ENCODE data around the gene GRN. TPM values are rescaled to one million over a fixed set of nuclear protein-coding genes. Genes with fewer than 3 reads are reported as not detected.
A peak's percentile ranks its signal among the peaks of the same experiment; 100 is the strongest.

GRN gene
- total RNA-seq, 1 donor from 2014 or later: 144 TPM

DNA sequence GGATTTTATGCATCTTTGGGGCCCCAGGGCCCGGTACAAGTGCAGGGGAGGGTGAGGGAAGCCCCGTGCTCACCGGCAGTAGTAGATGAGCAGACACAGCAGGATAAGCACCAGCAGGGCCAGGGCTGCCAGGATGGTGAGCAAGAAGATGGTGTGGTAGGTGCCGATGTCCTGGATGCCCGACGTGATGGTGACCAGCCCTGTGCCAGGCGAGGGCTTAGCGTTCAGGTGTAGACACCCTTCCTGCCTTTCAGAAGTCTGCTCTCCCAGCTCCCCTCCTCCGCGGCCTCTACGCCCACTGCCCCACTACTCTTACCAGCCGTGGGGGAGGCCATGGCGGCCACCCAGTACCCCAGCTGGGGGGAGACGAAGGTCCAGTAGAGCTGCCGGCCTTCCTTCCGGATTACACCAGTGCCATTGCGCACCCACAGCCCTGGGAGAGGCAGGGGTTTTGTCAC, 10.6 kb downstream of the GRN start:
- DNase-seq (ENCODE audit: low spot score in 2 of 2, unreplicated experiment in 2 of 2): no peak
- TF ChIP-seq, protein P1, sequence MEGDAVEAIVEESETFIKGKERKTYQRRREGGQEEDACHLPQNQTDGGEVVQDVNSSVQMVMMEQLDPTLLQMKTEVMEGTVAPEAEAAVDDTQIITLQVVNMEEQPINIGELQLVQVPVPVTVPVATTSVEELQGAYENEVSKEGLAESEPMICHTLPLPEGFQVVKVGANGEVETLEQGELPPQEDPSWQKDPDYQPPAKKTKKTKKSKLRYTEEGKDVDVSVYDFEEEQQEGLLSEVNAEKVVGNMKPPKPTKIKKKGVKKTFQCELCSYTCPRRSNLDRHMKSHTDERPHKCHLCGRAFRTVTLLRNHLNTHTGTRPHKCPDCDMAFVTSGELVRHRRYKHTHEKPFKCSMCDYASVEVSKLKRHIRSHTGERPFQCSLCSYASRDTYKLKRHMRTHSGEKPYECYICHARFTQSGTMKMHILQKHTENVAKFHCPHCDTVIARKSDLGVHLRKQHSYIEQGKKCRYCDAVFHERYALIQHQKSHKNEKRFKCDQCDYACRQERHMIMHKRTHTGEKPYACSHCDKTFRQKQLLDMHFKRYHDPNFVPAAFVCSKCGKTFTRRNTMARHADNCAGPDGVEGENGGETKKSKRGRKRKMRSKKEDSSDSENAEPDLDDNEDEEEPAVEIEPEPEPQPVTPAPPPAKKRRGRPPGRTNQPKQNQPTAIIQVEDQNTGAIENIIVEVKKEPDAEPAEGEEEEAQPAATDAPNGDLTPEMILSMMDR (IDR thresholded peaks at IDR 0.05; ENCODE audit: unreplicated experiment): no peak
- Mint-ChIP-seq H3K27ac (no peak overlapping the region), H3K36me3 (peaks cover 8% of the 10 kb centered on the region), H3K4me3 (peak overlapping the region; percentile 17), H3K27me3 (ENCODE audit: low read depth) (no peaks in the 10 kb centered on the region), H3K9me3 (no peaks in the 10 kb centered on the region), H3K4me1 (peaks cover 19% of the 10 kb centered on the region)

DNA sequence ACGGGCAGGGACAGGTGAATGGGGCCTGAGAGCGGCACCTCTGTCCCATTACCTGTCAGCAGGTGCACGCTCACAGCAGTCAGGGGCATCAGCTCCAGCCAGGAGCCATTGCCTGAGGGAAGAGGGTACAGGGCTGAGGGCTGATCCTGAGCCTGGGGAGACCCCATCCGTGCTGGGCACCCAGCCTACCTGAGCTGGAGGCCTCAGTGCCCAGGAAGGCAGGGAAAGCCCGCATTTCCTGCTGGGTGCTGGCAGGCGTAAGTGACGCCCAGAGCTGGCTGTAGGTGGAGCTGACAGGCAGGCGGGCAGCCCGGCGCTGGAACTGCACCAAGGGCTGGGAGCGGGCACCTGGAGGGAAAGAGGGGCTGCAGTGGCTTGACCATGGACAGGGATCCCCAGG, 11.1 kb downstream of the GRN start:
- Mint-ChIP-seq H3K27ac (no peak overlapping the region), H3K36me3 (peaks cover 8% of the 10 kb centered on the region), H3K27me3 (ENCODE audit: low read depth) (no peaks in the 10 kb centered on the region), H3K4me1 (peaks cover 25% of the 10 kb centered on the region), H3K9me3 (no peaks in the 10 kb centered on the region), H3K4me3 (no peak overlapping the region)
- DNase-seq (ENCODE audit: low spot score in 2 of 2, unreplicated experiment in 2 of 2): no peak
- TF ChIP-seq, protein P1 (IDR thresholded peaks at IDR 0.05; ENCODE audit: unreplicated experiment): no peak

DNA sequence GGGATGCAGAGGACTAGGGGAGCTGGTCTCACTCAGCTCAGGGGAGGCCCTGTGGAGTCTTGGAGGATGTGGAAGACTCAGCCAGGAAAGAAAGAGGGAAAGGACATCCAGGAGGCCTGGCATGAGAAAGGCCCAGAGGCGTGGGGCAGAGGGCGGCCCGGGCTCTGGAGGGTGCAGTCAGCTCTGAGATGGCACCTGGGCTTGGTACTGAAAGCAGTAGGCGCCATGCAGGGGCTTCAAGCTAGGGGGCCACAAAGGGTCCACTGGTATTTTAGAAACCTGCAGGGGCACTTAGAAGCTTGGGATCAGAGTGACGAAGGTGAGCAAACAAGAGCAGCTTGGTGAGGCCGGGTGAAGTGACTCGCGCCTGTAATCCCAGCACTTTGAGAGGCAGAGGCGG, 13.0 kb downstream of the GRN start:
- H3K27ac Mint-ChIP-seq: no peak overlapping the region
- TF ChIP-seq, protein P1 (IDR thresholded peaks at IDR 0.05; ENCODE audit: unreplicated experiment): no peak
- no peaks in the 10 kb centered on the region for H3K9me3 Mint-ChIP-seq
- H3K27me3 Mint-ChIP-seq (ENCODE audit: low read depth): no peaks in the 10 kb centered on the region
- no peak for DNase-seq (ENCODE audit: low spot score in 2 of 2, unreplicated experiment in 2 of 2)
- no peak overlapping the region for H3K4me3 Mint-ChIP-seq
- H3K4me1 Mint-ChIP-seq: peaks cover 35% of the 10 kb centered on the region
- peaks cover 6% of the 10 kb centered on the region for H3K36me3 Mint-ChIP-seq

DNA sequence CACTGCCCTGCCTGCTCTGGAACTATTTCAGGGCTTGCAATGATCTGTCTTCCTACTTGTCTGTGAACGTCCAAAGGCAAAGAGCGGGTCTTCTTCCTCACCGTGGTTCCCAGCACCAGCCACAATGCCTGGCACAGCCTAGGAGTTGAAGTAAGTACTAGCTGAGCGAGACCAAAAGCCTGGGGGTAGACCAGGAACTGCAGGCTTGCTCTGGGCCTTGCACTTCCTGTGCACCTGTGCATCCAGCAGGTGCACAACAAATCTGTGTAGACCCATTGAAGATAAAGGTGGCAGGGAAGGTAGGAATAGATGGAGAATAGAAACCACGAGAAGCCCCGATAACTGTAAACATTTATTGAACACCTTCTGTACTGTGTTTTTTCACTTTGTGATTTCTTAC, 13.9 kb downstream of the GRN start:
- Mint-ChIP-seq H3K4me1 (peaks cover 34% of the 10 kb centered on the region), H3K27me3 (ENCODE audit: low read depth) (no peaks in the 10 kb centered on the region), H3K27ac (no peak overlapping the region), H3K4me3 (no peak overlapping the region), H3K36me3 (peaks cover 6% of the 10 kb centered on the region), H3K9me3 (no peaks in the 10 kb centered on the region)
- DNase-seq (ENCODE audit: low spot score in 2 of 2, unreplicated experiment in 2 of 2): no peak
- TF ChIP-seq, protein P1 (IDR thresholded peaks at IDR 0.05; ENCODE audit: unreplicated experiment): no peak

DNA sequence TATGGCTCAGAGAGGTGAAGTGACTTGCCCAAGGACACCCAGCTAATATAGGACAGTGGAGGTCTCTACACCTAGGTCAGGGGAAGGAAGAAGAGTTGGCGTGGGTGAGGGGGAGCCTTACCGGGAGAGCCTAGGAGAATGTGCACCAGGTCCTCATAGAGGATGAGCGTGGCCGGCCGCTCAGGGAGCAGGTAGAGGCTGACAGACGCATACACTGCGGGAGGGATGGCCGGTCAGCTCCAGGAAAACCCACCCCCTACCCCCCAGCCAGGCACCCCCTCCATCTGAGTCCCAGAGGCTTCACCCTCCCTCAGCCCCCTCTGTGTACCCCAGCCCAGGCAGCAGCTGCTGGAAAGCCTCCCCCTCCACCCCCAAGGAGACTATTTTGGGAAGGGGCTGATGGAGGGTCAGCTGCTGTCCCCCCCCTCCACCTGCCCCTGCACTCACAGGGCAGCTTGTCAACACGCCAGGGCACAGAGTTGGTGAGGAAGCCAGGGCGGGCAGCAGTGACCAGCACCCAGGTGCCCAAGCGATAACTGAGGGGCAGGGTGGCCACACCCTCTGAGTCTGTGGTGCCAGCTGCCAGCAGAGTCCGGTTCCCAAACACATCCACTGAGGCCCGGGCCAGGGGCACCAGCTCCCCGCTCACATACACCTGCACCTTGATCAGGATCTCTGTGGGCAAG, 14.5 kb downstream of the GRN start:
- Mint-ChIP-seq H3K4me3 (no peak overlapping the region), H3K27ac (no peak overlapping the region), H3K27me3 (ENCODE audit: low read depth) (no peaks in the 10 kb centered on the region), H3K4me1 (peaks cover 36% of the 10 kb centered on the region), H3K36me3 (peaks cover 6% of the 10 kb centered on the region), H3K9me3 (no peaks in the 10 kb centered on the region)
- TF ChIP-seq, protein P1 (IDR thresholded peaks at IDR 0.05; ENCODE audit: unreplicated experiment): no peak
- no peak for DNase-seq (ENCODE audit: low spot score in 2 of 2, unreplicated experiment in 2 of 2)
